ENCODE data around the gene FCHO2.
"Not testable (repeated sequence)": the region's sequence is repeated elsewhere in the genome, so short reads cannot be mapped to it uniquely, and the experiment has no call there.

Gene FCHO2

GRCh38 chr5:72922422-72922821, 33.4 kb upstream of the FCHO2 start:
- ChIA-PET POLR2A (no interaction called here), CTCF (interaction anchor here (0.7 to 1.4 kb wide), 4 partner anchors 35 to 312 kb away, joined by 3 to 5 read pairs (median 4); no protein-coding TSS in a partner anchor)
- no peak overlapping the region for H3K4me3 ChIP-seq (ENCODE audit: low read depth, low read length)
- DNase-seq (ENCODE audit: low read depth, low spot score): no peak
- no peak for TF ChIP-seq CTCF (IDR thresholded peaks at IDR 0.05; ENCODE audit: insufficient read depth, low read length, missing control alignments)

GRCh38 chr5:72925336-72926010, 30.4 kb upstream of the FCHO2 start:
- CTCF ChIA-PET: no interaction called here
- no peak for TF ChIP-seq CTCF (IDR thresholded peaks at IDR 0.05; ENCODE audit: insufficient read depth, low read length, missing control alignments)
- no peak for DNase-seq (ENCODE audit: low read depth, low spot score)
- no peak overlapping the region for H3K4me3 ChIP-seq (ENCODE audit: low read depth, low read length)
- POLR2A ChIA-PET: no interaction called here

GRCh38 chr5:72932686-72933085, 23.2 kb upstream of the FCHO2 start:
- DNase-seq (ENCODE audit: low read depth, low spot score); H3K4me3 ChIP-seq (ENCODE audit: low read depth, low read length); POLR2A ChIA-PET: not testable (repeated sequence)
- CTCF ChIA-PET: interaction anchor here (0.6 kb wide), 1 partner anchor 15 kb away, joined by 3 read pairs; no protein-coding TSS in a partner anchor

GRCh38 chr5:72934953-72935725, 20.7 kb upstream of the FCHO2 start:
- DNase-seq (ENCODE audit: low read depth, low spot score); POLR2A ChIA-PET; CTCF ChIA-PET; H3K4me3 ChIP-seq (ENCODE audit: low read depth, low read length): not testable (repeated sequence)

- no peak for DNase-seq (ENCODE audit: low read depth, low spot score)
- POLR2A ChIA-PET: no interaction called here
- CTCF ChIA-PET: no interaction called here
- no peak overlapping the region for H3K4me3 ChIP-seq (ENCODE audit: low read depth, low read length)
- TF ChIP-seq CTCF (IDR thresholded peaks at IDR 0.05; ENCODE audit: insufficient read depth, low read length, missing control alignments): no peak
Observed at GRCh38 chr5:72936893-72937292, 18.9 kb upstream of the FCHO2 start.

- DNase-seq (ENCODE audit: low read depth, low spot score): no peak
- POLR2A ChIA-PET: no interaction called here
- no peak for TF ChIP-seq CTCF (IDR thresholded peaks at IDR 0.05; ENCODE audit: insufficient read depth, low read length, missing control alignments)
- CTCF ChIA-PET: no interaction called here
- no peak overlapping the region for H3K4me3 ChIP-seq (ENCODE audit: low read depth, low read length)
Observed at GRCh38 chr5:72937517-72938061, 18.3 kb upstream of the FCHO2 start.

GRCh38 chr5:72938206-72938605, 17.6 kb upstream of the FCHO2 start:
- CTCF ChIA-PET: no interaction called here
- H3K4me3 ChIP-seq (ENCODE audit: low read depth, low read length): no peak overlapping the region
- POLR2A ChIA-PET: no interaction called here
- no peak for TF ChIP-seq CTCF (IDR thresholded peaks at IDR 0.05; ENCODE audit: insufficient read depth, low read length, missing control alignments)
- DNase-seq (ENCODE audit: low read depth, low spot score): no peak
